Adrenal gland (tissue), 12 donors: ENCODE measurements around the gene LMNTD2. TPM values are rescaled to one million over a fixed set of nuclear protein-coding genes. Genes with fewer than 3 reads are reported as not detected.

Experiments
- DNase-seq, 7 donors: peaks; one replicate each; pipeline ENCODE4 v3.0.0-alpha.2; 2019 to 2020
- H3K27ac ChIP-seq, 5 donors: fragments of 200-600 bp; sonication (generic) in 4 of 5; 1 replicate in 3 of 5; 2 replicates in 2 of 5; pipeline versions ENCODE4 v1.5.1 to v1.8.0; 2016 to 2020; ENCODE audit warnings: mild to moderate bottlenecking in 1 of 5
- H3K27me3 ChIP-seq: fragments of 200-600 bp; 2 replicates; pipeline ENCODE4 v1.8.0; 2021
- H3K36me3 ChIP-seq, 2 donors: fragments of 200-600 bp; replicated peaks in 1 of 2; 1 replicate in 1 of 2; 2 replicates in 1 of 2; pipeline versions ENCODE4 v1.5.1 to v1.8.0; 2018 to 2022
- H3K4me1 ChIP-seq, 2 donors: fragments of 200-600 bp; replicated peaks in 1 of 2; 1 replicate in 1 of 2; 2 replicates in 1 of 2; pipeline versions ENCODE4 v1.5.1 to v1.8.0; 2018 to 2021
- H3K4me3 ChIP-seq, 4 donors: fragments of 200-600 bp; sonication (generic) in 3 of 4; one replicate each; pipeline ENCODE4 v1.5.1; 2016 to 2018
- H3K9me3 ChIP-seq, 3 donors: fragments of 200-600 bp; sonication (generic) in 1 of 3; replicated peaks in 1 of 3; 1 replicate in 2 of 3; 2 replicates in 1 of 3; pipeline versions ENCODE4 v1.5.1 to v1.8.0; 2016 to 2021
- CTCF ChIP-seq, 6 experiments: fragments of 450-650 bp in 4 of 6; fragments of 200-600 bp in 2 of 6; sonication (generic) in 1 of 6; IDR thresholded peaks; 1 replicate in 5 of 6; 2 replicates in 1 of 6; pipeline versions ENCODE4 v1.5.1 to v1.8.0; 2016 to 2021; ENCODE audit warnings: antibody characterized with exemption in 6 of 6, mild to moderate bottlenecking in 2 of 6, moderate library complexity in 1 of 6
- POLR2A ChIP-seq, 2 donors: fragments of 450-650 bp; IDR thresholded peaks; one replicate each; pipeline ENCODE4 v1.6.1; 2017; ENCODE audit warnings: antibody characterized with exemption in 2 of 2, mild to moderate bottlenecking in 2 of 2, moderate library complexity in 1 of 2
- WGBS, 4 donors: extraction: QIAGEN DNeasy Blood & Tissue Kit in 2 of 4; methylation state at CpG; one replicate each; pipeline versions ENCODE4 v1.1.5 to v1.1.7; 2013 to 2017; 5-methylcytosine and 5-hydroxymethylcytosine counted together
- intact Hi-C, 2 donors: fragments of 100-400 bp; cut with DNase I; formaldehyde crosslinking; loops; one replicate each; pipeline versions ENCODE4 v1.14.1 to v1.15.0; 2022 to 2023
- microRNA counts, 2 donors: library from miRNA; unstranded; fragments of <30 nt; microRNA quantifications; one replicate each; lab custom pipeline; 2016
- microRNA-seq, 3 donors: library from miRNA; unstranded; fragments of <30 nt; microRNA quantifications; one replicate each; pipeline ENCODE4, GENCODE V29; 2017 to 2020
- polyA plus RNA-seq, 3 donors: library from polyadenylated mRNA; stranded (reverse); fragments of 200-250 nt in 2 of 3; fragments of 350-450 nt in 1 of 3; fragmentation: Illumina TruSeq in 1 of 3; extraction: RNeasy Lipid Tissue Mini Kit (QIAGEN cat#74804) in 1 of 3; gene quantifications; one replicate each; pipeline ENCODE4 v1.2.3, GENCODE V29; 2013 to 2014
- small RNA-seq, 2 donors: library from RNA; depleted of rRNA; stranded (forward); fragments of <200 nt; gene quantifications; one replicate each; pipeline ENCODE3, GENCODE V24; 2016
- total RNA-seq, 9 donors: library from RNA; depleted of rRNA in 4 of 9; stranded (reverse); fragments of >200 nt in 4 of 9; fragments of 120-200 nt in 1 of 9; fragmentation: NEBNext Ultra II Directional in 1 of 9; extraction: Animal tissue kit (Norgen Biotek cat#: 25700) in 1 of 9; gene quantifications; one replicate each; pipeline versions ENCODE4 v1.1.0 to v1.2.4, GENCODE V29; 2013 to 2023
- donor health status: healthy with polysubstance abuse.
- donor health status: Bipolar disorder and iron deficiency.
- donor health status: DM: yes; HTN: yes; CAD: no.
- donor health status: DM: no; HTN: no; CAD: no.
- donor health status: DM: no; HTN: no; CAD: no.
- donor health status: DM: yes; HTN: yes; CAD: no.

LMNTD2 gene
- total and polyA plus RNA-seq, 12 donors: 0.20 to 21.0 (median 6.1) TPM

GRCh38 chr11:506995-507726 lies 53.4 kb downstream of the LMNTD2 start, which contains the start of gene RNH1:
Gene RNH1 (minus strand): TSS chr11:507242. CDS start chr11:502162, 5,080 bp downstream.
- H3K4me1 ChIP-seq: peaks cover 27 to 43% of the 10 kb centered on the region in 2 donors
- no peaks in the 10 kb centered on the region for H3K9me3 ChIP-seq
- WGBS, 4 donors: 0 to 1% methylated on average over 92 of the region's 93 CpGs; no CpG with 5 or more reads in 2 of the 4 donors
- DNase-seq: peak; percentile 98 to 99 (median 99)
- TF ChIP-seq POLR2A (IDR thresholded peaks at IDR 0.05): peak in 1 of 2 donors; percentile 56
- TF ChIP-seq CTCF (IDR thresholded peaks at IDR 0.05): peak in 1 of 6 experiments; percentile 12
- H3K36me3 ChIP-seq: no peaks in the 10 kb centered on the region
- no peaks in the 10 kb centered on the region for H3K27me3 ChIP-seq
- intact Hi-C loops: loop anchor here in 1 of 2 donors (10.0 kb wide), 1 partner anchor 52 kb away; the partner anchor contains the start of gene PTDSS2
- peak within 1 kb of the TSS; percentile 98 to 100 (median 100) for H3K27ac ChIP-seq
- peak within 1 kb of the TSS; percentile 52 to 92 (median 80) for H3K4me3 ChIP-seq

GRCh38 chr11:506238-506994 lies 54.1 kb downstream of the LMNTD2 start:
- TF ChIP-seq POLR2A (IDR thresholded peaks at IDR 0.05) (peak; percentile 75 to 90), CTCF (IDR thresholded peaks at IDR 0.05) (peak in 3 of 6 experiments; percentile 18 to 35 (median 31))
- H3K9me3 ChIP-seq: no peaks in the 10 kb centered on the region
- H3K27ac ChIP-seq: peak overlapping the region; percentile 98 to 100 (median 100)
- intact Hi-C loops: loop anchor here in 1 of 2 donors (10.0 kb wide), 1 partner anchor 52 kb away; the partner anchor contains the start of gene PTDSS2
- WGBS, 4 donors: 0 to 1% (median 0%) methylated on average over 19 to 71 of the region's 71 CpGs
- peak overlapping the region; percentile 52 to 92 (median 80) for H3K4me3 ChIP-seq
- H3K4me1 ChIP-seq: peaks cover 27 to 43% of the 10 kb centered on the region in 2 donors
- peaks cover 0 to 6% of the 10 kb centered on the region in 2 donors for H3K36me3 ChIP-seq
- DNase-seq: peak; percentile 98 to 99 (median 98)
- H3K27me3 ChIP-seq: no peaks in the 10 kb centered on the region

GRCh38 chr11:504994-505344 lies 55.6 kb downstream of the LMNTD2 start:
- peak overlapping the region in 4 of 5 donors; percentile 67 to 85 (median 82) for H3K27ac ChIP-seq
- peaks cover 0 to 20% of the 10 kb centered on the region in 2 donors for H3K36me3 ChIP-seq
- peaks cover 27 to 43% of the 10 kb centered on the region in 2 donors for H3K4me1 ChIP-seq
- no peaks in the 10 kb centered on the region for H3K9me3 ChIP-seq
- H3K27me3 ChIP-seq: no peaks in the 10 kb centered on the region
- peak overlapping the region in 1 of 4 donors; percentile 56 for H3K4me3 ChIP-seq
- no peak for DNase-seq
- TF ChIP-seq CTCF (IDR thresholded peaks at IDR 0.05): no peak
- no peak for TF ChIP-seq POLR2A (IDR thresholded peaks at IDR 0.05)
- WGBS, 4 donors: 62 to 75% (median 68%) methylated on average over 7 of the region's 7 CpGs
- intact Hi-C loops: loop anchor here (5.0 to 10.0 kb wide), 2 partner anchors 50 to 53 kb away; partner anchors contain the start of gene PTDSS2 (in 2 of the 2)

MicroRNAs within 50 kb of the gene (microRNA counts, 767-probe panel; counts per million panel counts)
- 0 counts per million in 2 donors for microRNA hsa-miR-210 (lab: Ali Mortazavi, UCI)

Small RNAs within 50 kb of the gene (microRNA-seq; reads per million reads assigned to microRNA genes)
- 69.8 to 95.2 (median 70.6) reads per million in 3 donors for gene MIR210

Small RNAs within 50 kb of the gene (small RNA-seq; reads per million reads assigned to genes)
- 5.0 reads per million in 2 donors for gene MIR210

Other genes starting within 250 kb of the LMNTD2 start
- gene IFITM1, start 246.7 kb downstream of the LMNTD2 start, total RNA-seq: 100 to 1,000 TPM in 3 of 9 donors, 10 to 100 TPM in 6; 12.1 to 238 (median 84.5) TPM
- 100 to 1,000 TPM in 2 of 3 donors, 10 to 100 TPM in 1; 84.6 to 360 (median 139) TPM for gene IFITM1, start 246.7 kb downstream of the LMNTD2 start, polyA plus RNA-seq
- gene IFITM3, start 239.9 kb downstream of the LMNTD2 start, total RNA-seq: 100 to 1,000 TPM in 8 of 9 donors, 10 to 100 TPM in 1; 80.5 to 946 (median 291) TPM
- gene IFITM3, start 239.9 kb downstream of the LMNTD2 start, polyA plus RNA-seq: 1,000 to 10,000 TPM in 1 of 3 donors, 100 to 1,000 TPM in 2; 454 to 1,592 (median 502) TPM
- 1 to 10 TPM in 4 of 9 donors, under 1 TPM in 3, not detected in 2; 0.29 to 4.6 (median 1.1) TPM for gene B4GALNT4, start 191.2 kb downstream of the LMNTD2 start, total RNA-seq
- gene B4GALNT4, start 191.2 kb downstream of the LMNTD2 start, polyA plus RNA-seq: 10 to 100 TPM in 1 of 3 donors, 1 to 10 TPM in 1, under 1 TPM in 1; 0.15 to 30.3 (median 9.1) TPM
- gene PKP3, start 166.5 kb downstream of the LMNTD2 start, total RNA-seq: under 1 TPM in 3 of 9 donors, not detected in 6; 0.45 to 0.65 (median 0.65) TPM
- under 1 TPM in 1 of 3 donors, not detected in 2; 0.37 TPM for gene PKP3, start 166.5 kb downstream of the LMNTD2 start, polyA plus RNA-seq
- gene SIGIRR, start 145.7 kb downstream of the LMNTD2 start, total RNA-seq: 10 to 100 TPM in 7 of 9 donors, 1 to 10 TPM in 2; 5.7 to 70.0 (median 21.1) TPM
- gene SIGIRR, start 145.7 kb downstream of the LMNTD2 start, polyA plus RNA-seq: 100 to 1,000 TPM in 1 of 3 donors, 10 to 100 TPM in 1, 1 to 10 TPM in 1; 2.7 to 111 (median 80.4) TPM
- 1 to 10 TPM in 1 of 9 donors, under 1 TPM in 3, not detected in 5; 0.52 to 2.2 (median 0.79) TPM for gene ANO9, start 118.7 kb downstream of the LMNTD2 start, total RNA-seq
- gene ANO9, start 118.7 kb downstream of the LMNTD2 start, polyA plus RNA-seq: 1 to 10 TPM in 2 of 3 donors, under 1 TPM in 1; 0.07 to 2.9 (median 1.2) TPM
- 10 to 100 TPM; 20.7 to 85.9 (median 41.4) TPM for gene PTDSS2, start 110.5 kb downstream of the LMNTD2 start, total RNA-seq
- gene PTDSS2, start 110.5 kb downstream of the LMNTD2 start, polyA plus RNA-seq: 100 to 1,000 TPM in 1 of 3 donors, 10 to 100 TPM in 2; 11.0 to 109 (median 53.7) TPM
- gene RNH1, start 53.5 kb downstream of the LMNTD2 start, total RNA-seq: 100 to 1,000 TPM; 103 to 342 (median 252) TPM
- gene RNH1, start 53.5 kb downstream of the LMNTD2 start, polyA plus RNA-seq: 100 to 1,000 TPM in 2 of 3 donors, 10 to 100 TPM in 1; 36.3 to 125 (median 110) TPM
- 10 to 100 TPM; 10.8 to 45.0 (median 36.7) TPM for gene HRAS, start 25.2 kb downstream of the LMNTD2 start, total RNA-seq
- gene HRAS, start 25.2 kb downstream of the LMNTD2 start, polyA plus RNA-seq: 100 to 1,000 TPM in 2 of 3 donors, 10 to 100 TPM in 1; 18.7 to 190 (median 164) TPM
- gene LRRC56, start 23.2 kb downstream of the LMNTD2 start, total RNA-seq: 1 to 10 TPM in 2 of 9 donors, under 1 TPM in 6, not detected in 1; 0.32 to 1.7 (median 0.82) TPM
- gene LRRC56, start 23.2 kb downstream of the LMNTD2 start, polyA plus RNA-seq: 1 to 10 TPM in 2 of 3 donors, not detected in 1; 1.7 to 4.3 TPM
- 10 to 100 TPM in 4 of 9 donors, 1 to 10 TPM in 5; 2.9 to 18.2 (median 5.8) TPM for gene RASSF7, start 232 bp upstream of the LMNTD2 start, total RNA-seq
- gene RASSF7, start 232 bp upstream of the LMNTD2 start, polyA plus RNA-seq: 10 to 100 TPM in 1 of 3 donors, 1 to 10 TPM in 1, under 1 TPM in 1; 0.33 to 19.9 (median 9.8) TPM
- gene PHRF1, start 15.7 kb upstream of the LMNTD2 start, total RNA-seq: 10 to 100 TPM; 17.2 to 42.2 (median 29.0) TPM
- gene PHRF1, start 15.7 kb upstream of the LMNTD2 start, polyA plus RNA-seq: 10 to 100 TPM in 2 of 3 donors, 1 to 10 TPM in 1; 8.7 to 62.3 (median 23.3) TPM
- 10 to 100 TPM in 5 of 9 donors, 1 to 10 TPM in 4; 3.6 to 28.3 (median 10.0) TPM for gene IRF7, start 55.2 kb upstream of the LMNTD2 start, total RNA-seq
- 10 to 100 TPM in 2 of 3 donors, under 1 TPM in 1; 0.81 to 87.6 (median 25.9) TPM for gene IRF7, start 55.2 kb upstream of the LMNTD2 start, polyA plus RNA-seq
- gene CDHR5, start 64.2 kb upstream of the LMNTD2 start, total RNA-seq: 1 to 10 TPM in 5 of 9 donors, under 1 TPM in 3, not detected in 1; 0.44 to 5.2 (median 1.2) TPM
- under 1 TPM; 0.31 to 0.61 (median 0.56) TPM for gene CDHR5, start 64.2 kb upstream of the LMNTD2 start, polyA plus RNA-seq
- gene SCT, start 66.4 kb upstream of the LMNTD2 start, total RNA-seq: under 1 TPM in 1 of 9 donors, not detected in 8; 0.67 TPM
- gene SCT, start 66.4 kb upstream of the LMNTD2 start, polyA plus RNA-seq: under 1 TPM in 1 of 3 donors, not detected in 2; 0.61 TPM
- 1 to 10 TPM in 1 of 9 donors, under 1 TPM in 6, not detected in 2; 0.28 to 1.1 (median 0.34) TPM for gene DRD4, start 76.5 kb upstream of the LMNTD2 start, total RNA-seq
- 1 to 10 TPM in 2 of 3 donors, not detected in 1; 1.2 to 1.3 TPM for gene DRD4, start 76.5 kb upstream of the LMNTD2 start, polyA plus RNA-seq
- 10 to 100 TPM; 32.8 to 57.3 (median 54.8) TPM for gene DEAF1, start 134.5 kb upstream of the LMNTD2 start, total RNA-seq
- 100 to 1,000 TPM in 1 of 3 donors, 10 to 100 TPM in 2; 20.6 to 131 (median 67.0) TPM for gene DEAF1, start 134.5 kb upstream of the LMNTD2 start, polyA plus RNA-seq
- 10 to 100 TPM; 11.1 to 85.3 (median 33.8) TPM for gene TMEM80, start 135.1 kb upstream of the LMNTD2 start, total RNA-seq
- 10 to 100 TPM; 14.8 to 33.8 (median 26.0) TPM for gene TMEM80, start 135.1 kb upstream of the LMNTD2 start, polyA plus RNA-seq
- gene EPS8L2, start 145.5 kb upstream of the LMNTD2 start, total RNA-seq: 10 to 100 TPM in 8 of 9 donors, 1 to 10 TPM in 1; 2.7 to 57.7 (median 34.3) TPM
- gene EPS8L2, start 145.5 kb upstream of the LMNTD2 start, polyA plus RNA-seq: 10 to 100 TPM in 2 of 3 donors, 1 to 10 TPM in 1; 9.7 to 51.9 (median 25.6) TPM
- 100 to 1,000 TPM in 8 of 9 donors, 10 to 100 TPM in 1; 83.2 to 167 (median 153) TPM for gene TALDO1, start 186.7 kb upstream of the LMNTD2 start, total RNA-seq
- gene TALDO1, start 186.7 kb upstream of the LMNTD2 start, polyA plus RNA-seq: 100 to 1,000 TPM in 2 of 3 donors, 10 to 100 TPM in 1; 64.3 to 117 (median 100) TPM
- 100 to 1,000 TPM in 4 of 9 donors, 10 to 100 TPM in 5; 33.7 to 156 (median 93.4) TPM for gene GATD1, start 216.7 kb upstream of the LMNTD2 start, total RNA-seq
- 100 to 1,000 TPM in 1 of 3 donors, 10 to 100 TPM in 2; 20.3 to 176 (median 49.3) TPM for gene GATD1, start 216.7 kb upstream of the LMNTD2 start, polyA plus RNA-seq
- gene CEND1, start 229.4 kb upstream of the LMNTD2 start, total RNA-seq: 1 to 10 TPM in 3 of 9 donors, under 1 TPM in 2, not detected in 4; 0.42 to 4.9 (median 1.9) TPM
- 10 to 100 TPM in 1 of 3 donors, 1 to 10 TPM in 2; 1.6 to 14.5 (median 4.2) TPM for gene CEND1, start 229.4 kb upstream of the LMNTD2 start, polyA plus RNA-seq
- 10 to 100 TPM in 7 of 9 donors, 1 to 10 TPM in 2; 8.2 to 41.3 (median 16.5) TPM for gene SLC25A22, start 237.5 kb upstream of the LMNTD2 start, total RNA-seq
- 10 to 100 TPM in 2 of 3 donors, 1 to 10 TPM in 1; 7.7 to 18.8 (median 14.0) TPM for gene SLC25A22, start 237.5 kb upstream of the LMNTD2 start, polyA plus RNA-seq
- gene PIDD1, start 244.5 kb upstream of the LMNTD2 start, total RNA-seq: 10 to 100 TPM in 4 of 9 donors, 1 to 10 TPM in 5; 3.5 to 28.8 (median 9.8) TPM
- 100 to 1,000 TPM in 1 of 3 donors, 10 to 100 TPM in 1, under 1 TPM in 1; 0.93 to 110 (median 51.7) TPM for gene PIDD1, start 244.5 kb upstream of the LMNTD2 start, polyA plus RNA-seq
- gene RPLP2, start 249.2 kb upstream of the LMNTD2 start, total RNA-seq: 1,000 to 10,000 TPM in 5 of 9 donors, 100 to 1,000 TPM in 4; 190 to 2,046 (median 1,036) TPM
- 1,000 to 10,000 TPM in 2 of 3 donors, 100 to 1,000 TPM in 1; 496 to 2,473 (median 1,460) TPM for gene RPLP2, start 249.2 kb upstream of the LMNTD2 start, polyA plus RNA-seq